Stimulated activated CD4-positive, alpha-beta T cell treated with anti-CD3 and anti-CD28 coated beads, TNF-alpha, amount 100 ng/mL, for 4 hours (primary cell): Measurements from ENCODE around the gene PKNOX1.
"Not testable (repeated sequence)": the region's sequence is repeated elsewhere in the genome, so short reads cannot be mapped to it uniquely, and the experiment has no call there.

Source experiments
- DNase-seq, 3 experiments: peaks; one replicate each; pipeline ENCODE4 v3.0.0-alpha.2; 2020; ENCODE audit warnings: low read depth in 3 of 3

PKNOX1 gene

DNA sequence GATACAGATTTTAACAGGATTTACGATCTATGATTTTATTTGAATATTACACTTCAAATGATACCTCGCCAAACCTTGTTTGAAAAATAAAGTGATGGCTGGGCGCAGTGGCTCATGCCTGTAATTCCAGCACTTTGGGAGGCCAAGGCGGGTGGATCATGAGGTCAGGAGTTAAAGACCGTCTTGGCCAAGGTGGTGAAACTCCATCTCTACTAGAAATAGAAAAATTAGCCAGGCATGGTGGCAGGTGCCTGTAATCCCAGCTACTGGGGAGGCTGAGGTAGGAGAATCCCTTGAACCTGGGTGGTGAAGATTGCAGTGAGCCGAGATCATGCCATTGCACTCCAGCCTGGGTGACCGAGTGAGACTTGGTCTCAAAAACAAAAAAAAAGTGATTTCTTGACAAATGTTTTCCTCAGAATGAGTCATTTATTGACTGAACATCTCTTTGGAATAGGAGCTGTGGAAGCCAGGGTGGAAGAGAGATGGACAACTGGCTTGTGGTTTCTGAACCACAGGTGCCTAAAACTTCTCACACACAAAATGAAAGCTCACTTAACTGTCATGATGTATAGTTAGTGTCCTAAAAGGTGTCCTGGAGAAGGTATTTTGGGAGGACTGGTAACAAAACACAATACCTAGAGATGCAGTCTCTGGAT is 11.9 kb downstream of the PKNOX1 start:
- DNase-seq = no peak

DNA sequence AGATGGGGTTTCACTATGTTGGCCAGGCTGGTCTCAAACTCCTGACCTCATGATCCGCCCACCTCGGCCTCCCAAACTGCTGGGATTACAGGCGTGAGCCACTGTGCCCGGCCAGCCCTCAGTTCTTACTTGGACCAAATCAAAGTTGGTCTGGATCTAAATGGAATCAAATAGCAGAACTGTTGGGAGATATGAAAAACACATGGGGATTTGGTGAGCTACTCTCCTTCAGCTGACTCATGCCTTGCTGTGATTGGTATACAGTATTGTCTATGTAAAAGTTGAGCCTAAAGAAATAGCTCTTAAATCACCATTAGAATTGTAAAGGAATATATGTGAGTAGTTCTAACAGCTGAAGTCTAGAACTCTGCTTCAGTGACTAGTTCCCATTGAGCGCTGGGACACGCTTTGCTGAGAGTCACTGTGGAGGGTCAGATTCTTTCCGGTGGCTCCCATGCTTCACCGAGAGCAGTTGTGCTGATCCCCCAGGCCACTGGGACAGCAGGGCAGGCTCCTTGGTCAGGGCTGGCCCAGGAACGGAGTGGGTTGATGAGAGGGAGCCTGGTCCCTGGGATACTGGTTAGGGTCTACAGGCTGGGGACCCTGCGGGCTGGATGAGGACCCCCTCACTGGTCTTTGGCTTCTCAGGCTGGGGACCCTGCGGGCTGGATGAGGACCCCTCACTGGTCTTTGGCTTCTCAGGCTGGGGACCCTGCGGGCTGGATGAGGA is 14.0 kb downstream of the PKNOX1 start:
- no peak for DNase-seq

DNA sequence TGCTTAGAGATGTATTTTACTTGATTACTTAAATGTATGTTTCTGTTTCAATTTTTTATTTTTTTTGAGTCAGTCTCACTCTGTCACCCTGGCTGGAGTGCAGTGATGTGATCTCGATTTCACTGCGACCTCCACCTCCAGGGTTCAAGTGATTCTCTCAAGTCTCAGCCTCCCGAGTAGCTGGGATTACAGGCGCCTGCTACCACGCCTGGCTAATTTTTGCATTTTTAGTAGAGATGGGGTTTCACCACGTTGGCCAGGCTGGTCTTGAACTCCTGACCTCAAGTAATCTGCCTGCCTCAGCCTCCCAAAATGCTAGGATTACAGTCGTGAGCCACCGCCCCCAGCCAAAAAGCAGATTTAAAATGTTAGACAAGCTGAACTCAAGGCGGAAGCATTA is 15.0 kb downstream of the PKNOX1 start:
- DNase-seq = not testable (repeated sequence)

DNA sequence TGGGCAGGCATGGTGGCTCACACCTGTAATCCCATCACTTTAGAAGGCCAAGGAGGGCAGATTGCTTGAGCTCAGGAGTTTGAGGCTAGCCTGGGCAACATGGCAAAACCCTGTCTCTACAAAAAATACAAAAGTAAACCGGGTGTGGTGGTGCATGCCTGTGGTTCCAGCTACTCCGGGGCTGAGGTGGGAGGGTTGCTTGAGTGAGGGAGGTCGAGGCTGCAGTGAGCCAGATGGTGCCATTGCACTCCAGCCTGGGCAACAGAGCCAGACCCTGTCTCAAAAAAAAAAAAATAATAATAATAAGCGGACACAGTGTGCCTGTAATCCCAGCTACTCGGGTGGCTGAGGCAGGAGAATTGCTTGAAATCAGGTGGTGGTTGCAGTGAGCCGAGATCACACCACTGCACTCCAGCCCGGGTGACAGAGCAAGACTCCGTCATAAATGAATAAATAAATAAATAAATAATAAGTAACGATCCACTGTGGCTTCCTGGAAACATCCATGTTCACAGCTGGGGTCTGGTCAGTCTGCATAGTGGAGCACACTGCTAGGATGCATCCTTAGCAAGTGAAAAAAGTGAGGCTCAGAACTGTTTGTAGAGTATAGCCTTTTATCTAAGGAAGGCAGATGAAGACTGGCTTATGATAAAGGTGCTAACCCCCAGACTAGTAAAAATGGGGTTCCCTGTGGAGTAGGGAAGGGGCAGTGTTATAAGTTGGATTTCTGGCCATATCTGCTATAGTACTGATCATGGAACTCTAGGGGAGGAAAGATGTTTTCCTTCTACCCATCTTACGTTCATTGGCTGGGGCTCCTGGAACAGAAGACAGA is 15.7 kb downstream of the PKNOX1 start:
- DNase-seq = no peak

DNA sequence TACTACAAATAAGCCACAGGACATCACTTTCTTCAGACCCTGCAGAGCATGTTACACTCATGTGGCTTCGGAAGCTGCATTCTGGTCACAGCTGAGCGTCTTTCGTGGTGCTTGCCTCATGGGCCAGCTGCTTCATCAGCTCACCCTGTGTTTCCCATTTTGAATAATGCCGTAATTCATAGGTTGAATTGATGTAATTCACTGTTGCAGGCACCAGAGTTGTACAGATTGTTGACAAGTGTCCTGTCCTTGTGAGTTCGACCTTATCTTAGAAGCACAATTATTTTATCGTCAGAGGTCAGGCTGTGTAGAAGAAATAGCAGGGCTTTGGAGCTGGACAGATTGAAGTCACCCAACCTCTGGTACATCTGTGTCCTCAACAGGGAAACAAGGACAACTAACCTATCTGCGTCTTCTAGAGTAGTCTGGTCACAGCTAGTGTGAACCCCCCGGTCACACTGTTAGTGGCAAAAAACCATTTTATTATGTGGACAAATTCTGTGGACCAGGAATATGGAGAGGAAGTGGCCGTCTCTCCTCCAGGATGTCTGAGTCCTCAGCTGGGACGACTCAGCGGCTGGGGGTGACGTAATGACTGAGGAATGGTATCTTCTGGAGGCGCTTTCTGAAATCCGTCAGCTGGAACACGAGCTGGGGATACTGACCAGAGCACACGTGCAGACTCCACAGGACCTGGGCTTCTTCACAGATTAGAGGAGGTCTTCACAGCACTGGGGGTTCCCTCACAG is 17.8 kb downstream of the PKNOX1 start:
- no peak for DNase-seq

DNA sequence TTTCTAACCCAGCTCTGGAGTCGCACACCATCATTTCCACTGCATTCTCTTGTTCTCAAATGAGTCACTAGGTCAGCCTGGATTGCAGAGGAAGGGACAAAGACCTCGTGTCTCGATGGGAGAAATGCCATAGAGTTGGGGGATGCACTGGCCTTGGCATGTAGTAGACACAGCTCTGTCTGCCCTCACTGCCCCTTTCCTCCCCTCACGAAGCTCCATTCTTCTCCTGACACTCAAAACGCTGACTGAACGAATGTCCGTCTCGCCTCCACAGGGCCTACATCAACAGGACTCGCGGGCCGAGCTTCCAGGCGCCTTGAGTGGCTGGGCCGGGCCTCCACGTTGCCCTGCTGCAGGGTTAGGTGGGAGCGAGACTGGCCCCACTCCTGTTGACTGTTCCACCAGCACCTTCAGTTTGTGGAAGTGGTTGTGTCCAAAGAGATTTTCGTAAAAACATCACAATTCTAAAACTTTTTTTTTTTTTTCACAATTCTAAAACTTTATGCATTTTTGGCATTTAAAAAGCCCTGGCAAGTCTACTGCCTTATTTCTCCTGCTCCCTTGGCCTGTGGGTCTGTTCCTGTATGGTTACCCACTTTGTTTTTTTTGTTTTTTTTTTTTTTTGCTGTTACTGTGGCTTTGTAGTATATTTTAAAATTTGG is 18.8 kb downstream of the PKNOX1 start:
- no peak for DNase-seq

DNA sequence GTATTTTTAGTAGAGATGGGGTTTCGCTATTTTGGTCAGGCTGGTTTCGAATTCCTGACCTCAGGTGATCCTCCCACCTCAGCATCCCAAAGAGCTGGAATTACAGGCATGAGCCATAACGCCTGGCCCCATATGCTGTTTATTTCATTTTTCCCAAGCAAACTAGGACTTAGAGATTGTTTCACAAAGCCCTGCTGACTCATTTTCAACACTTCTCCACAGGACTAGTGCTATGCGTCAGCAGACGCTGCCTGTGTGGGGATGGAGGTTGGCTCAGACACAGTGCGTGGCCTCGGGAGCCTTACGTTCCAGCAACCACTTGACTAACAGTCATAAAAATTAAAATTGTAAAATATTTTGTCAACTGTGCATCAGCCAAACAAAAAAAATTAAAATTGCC is 22.7 kb downstream of the PKNOX1 start:
- no peak for DNase-seq

DNA sequence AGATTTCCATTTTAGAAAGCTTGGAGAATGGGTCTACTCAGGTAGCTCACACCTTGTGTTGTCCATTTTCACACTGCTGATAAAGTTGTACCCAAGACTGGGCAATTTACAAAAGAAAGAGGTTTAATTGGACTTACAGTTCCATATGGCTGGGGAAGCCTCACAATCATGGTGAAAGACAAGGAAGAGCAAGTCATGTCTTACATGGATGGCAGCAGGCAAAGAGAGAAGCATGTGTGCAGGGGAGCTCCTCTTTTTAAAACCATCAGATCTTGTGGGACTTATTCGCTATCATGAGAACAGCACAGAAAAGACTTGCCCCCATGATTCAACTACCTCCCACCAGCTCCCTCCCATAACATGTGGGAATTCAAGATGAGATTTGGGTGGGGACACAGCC is 23.6 kb downstream of the PKNOX1 start:
- DNase-seq = not testable (repeated sequence)

DNA sequence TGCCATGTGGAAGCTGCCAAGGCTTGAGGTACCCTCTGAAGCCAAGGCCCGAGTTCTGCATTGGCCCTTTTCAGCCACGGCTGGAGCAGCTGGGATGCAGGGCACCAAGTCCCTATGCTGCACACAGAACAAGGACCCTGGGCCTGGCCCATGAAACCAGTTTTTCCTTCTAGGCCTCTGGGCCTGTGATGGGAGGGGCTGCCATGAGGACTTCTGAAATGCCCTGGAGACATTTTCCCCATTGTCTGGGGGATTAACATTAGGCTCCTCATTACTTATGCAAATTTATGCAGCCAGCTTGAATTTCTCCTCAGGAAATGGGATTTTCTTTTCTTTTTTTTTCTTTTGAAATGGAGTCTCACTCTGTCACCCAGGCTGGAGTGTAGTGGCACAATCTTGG is 24.8 kb downstream of the PKNOX1 start:
- DNase-seq = not testable (repeated sequence)

DNA sequence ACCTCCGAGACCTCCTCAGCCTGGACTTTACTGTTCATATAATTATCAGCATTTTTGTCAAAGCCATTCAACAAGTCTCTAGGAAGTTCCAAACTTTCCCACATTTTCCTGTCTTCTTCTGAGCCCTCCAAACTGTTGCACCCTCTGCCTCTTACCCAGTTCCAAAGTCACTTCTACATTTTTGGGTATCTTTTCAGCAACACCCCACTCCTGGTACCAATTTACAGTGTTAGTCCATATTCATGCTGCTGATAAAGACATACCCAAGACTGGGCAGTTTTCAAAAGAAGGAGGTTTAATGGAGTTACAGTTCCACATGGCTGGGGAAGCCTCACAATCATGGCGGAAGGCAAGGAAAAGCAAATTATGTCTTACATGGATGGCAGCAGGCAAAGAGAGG is 25.7 kb downstream of the PKNOX1 start:
- DNase-seq = not testable (repeated sequence)

DNA sequence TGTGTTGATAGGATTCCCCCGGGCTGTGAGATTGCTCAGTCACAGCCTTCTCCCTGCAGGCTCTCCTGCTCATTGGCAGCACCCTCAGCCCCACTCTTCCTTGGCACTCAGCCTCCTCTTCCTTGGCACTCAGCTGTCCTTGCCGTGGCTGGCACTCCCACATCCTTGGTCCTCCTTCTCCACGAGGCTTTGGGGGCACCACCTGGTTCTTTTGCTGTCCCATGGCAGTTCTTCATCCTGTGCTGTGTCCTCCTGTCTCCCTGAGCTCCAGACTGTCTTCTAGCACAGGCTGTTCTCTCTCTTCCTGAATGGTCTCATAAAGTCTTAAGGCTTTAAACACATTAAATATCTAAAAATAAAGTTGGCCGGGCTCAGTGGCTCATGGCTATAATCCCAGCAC is 27.0 kb downstream of the PKNOX1 start:
- DNase-seq = no peak

DNA sequence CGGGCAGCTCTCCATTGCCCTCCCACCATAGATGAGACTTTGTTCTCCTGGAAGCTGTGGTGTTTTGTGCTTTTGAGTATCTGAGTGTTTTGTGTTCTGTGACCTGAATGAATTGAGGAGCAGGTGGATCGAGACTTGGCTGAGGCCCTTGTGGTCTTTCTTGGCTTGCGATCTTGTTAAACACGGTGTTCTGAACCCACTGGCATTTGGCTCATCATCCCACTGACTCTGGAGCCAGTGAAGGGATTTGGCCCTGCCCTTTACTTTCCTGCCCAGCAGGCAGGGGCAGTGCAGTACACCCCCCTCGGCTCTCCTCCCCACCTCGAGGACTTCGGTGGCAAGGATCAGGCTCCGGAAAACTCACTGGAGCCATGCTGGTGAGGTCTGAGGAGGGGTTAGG is 30.6 kb downstream of the PKNOX1 start:
- DNase-seq = no peak

DNA sequence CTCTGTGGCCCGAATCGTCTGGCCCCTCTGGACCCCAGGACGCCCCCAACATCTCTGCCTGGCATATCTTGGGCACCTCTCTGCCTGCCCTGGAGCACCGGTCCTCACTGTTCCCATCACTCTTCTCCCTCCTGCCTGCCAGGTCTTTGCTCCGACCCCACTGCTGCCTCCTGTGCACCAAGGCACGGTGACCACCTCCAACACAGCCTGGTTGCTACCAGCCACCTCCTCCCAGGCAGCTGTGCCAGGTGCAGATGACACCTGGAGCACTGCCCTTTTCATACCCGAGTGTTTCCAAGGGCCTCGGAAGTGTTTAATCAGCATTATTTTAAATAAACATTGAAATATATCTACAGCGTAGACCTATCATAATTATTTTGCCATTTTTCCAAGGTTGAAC is 31.3 kb downstream of the PKNOX1 start:
- DNase-seq = no peak

DNA sequence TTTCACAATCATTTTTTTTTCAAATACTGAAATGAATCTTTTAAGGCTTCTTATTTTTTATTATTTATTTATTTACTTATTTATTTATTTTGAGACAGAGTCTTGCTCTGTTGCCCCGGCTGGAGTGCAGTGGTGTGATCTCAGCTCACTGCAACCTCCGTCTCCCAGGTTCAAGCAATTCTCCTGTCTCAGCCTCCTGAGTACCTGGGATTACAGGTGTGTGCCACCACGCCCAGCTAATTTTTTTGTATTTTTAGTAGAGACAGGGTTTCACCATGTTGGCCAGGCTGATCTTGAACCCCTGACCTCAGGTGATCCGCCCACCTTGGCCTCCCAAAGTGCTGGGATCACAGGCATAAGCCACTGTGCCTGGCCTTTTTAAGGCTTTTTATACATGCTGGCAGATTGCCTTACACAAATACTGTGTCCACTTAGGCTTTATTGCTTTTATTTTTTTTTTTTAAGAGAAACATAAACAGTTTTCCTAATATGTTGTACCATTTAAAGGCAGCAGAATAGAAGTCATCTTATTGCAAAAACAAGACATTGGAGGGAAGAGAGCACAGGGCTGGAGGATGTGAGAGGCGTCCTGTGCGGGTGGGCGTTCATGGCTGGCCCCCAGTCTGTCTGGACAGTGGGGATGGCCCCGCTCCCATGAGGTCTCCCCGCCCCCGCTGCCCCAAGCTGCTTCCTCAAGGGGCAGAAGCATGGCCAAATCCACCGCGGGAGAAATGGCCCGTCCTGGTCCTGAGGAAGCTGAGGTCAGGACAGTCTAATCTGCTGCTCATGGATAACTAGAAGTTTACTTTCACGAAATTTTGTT is 31.9 kb downstream of the PKNOX1 start:
- not testable (repeated sequence) for DNase-seq

DNA sequence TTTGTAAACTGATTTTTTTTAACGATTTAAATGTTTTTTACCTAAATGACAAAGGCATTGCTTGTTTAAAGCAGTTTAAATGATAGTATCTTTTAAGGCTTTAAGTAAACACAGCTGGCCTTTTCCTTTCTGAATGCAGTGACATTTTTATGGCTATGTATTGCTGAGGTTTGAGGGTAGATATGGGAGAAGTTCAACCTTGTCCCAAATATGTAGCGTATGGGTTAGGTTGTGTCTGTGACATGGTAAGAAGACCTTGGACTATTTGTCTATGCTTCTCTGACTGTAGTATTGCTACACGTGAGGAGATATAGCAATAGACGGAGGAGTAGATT is 32.5 kb downstream of the PKNOX1 start:
- DNase-seq = no peak

DNA sequence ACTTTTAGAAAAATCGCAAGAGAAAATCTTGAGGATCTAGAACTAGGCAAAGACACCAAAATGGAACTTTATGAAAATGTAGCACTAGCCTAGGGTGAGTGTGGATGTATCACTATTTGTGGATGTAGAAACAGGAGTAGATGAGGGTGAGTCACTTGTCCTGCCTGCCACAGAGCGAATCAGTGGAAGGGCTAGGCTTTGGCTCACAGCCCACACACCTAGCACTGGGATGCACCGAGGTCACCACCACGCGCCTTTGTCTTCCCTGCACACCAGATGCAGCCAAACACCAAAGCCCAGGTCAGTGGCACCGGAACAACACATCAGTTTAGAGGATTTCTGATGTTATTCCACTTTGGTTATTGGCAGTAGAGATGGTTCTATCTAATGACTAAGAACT is 38.2 kb downstream of the PKNOX1 start:
- DNase-seq = no peak

DNA sequence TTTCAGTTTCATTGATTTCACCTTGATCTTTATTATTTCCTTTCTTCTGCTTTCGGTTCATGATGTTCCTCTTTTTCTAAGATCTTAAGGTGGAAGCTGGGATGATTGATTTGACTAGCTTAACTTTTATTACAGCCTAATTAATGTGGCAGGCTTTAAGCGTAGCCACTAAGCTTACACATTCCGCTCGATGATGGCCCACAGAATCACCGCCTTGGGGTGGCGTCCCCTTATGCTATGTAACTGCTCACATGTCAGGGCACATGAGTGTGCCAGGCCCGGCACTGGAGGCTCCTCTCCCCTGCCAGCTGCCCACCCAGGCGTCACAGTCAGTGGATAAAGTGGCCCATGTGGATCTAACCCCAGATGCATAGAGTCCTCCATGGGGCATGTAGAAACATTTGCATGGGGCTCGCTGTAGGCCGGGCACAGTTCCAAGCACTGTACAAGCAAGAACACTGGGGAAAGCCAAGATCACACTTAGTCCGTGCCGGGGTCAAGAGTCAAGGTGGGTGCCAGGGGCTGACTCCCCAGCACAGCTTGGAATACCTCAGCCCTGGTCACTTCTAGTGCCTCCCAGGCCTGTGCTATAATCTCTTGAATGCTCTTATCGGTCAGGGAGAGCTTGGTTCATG is 41.7 kb downstream of the PKNOX1 start:
- no peak for DNase-seq

DNA sequence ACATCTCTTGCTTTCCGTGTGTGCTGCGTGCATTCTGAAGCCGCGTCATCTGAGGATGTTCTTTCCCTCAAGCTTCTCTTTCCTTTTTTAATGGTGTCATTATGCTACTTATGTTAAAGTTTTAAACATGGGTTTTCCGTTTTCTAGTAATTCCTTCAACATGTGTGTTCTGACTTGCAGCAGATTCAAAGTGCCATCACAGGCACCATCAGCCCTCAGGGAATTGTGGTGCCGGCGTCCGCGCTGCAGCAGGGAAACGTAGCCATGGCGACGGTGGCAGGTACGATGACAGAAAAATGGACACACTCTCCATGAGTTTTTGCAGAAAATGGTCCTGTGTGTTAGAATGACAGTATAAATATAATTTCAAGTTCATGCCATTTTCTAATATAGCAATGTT is 42.4 kb downstream of the PKNOX1 start:
- no peak for DNase-seq

DNA sequence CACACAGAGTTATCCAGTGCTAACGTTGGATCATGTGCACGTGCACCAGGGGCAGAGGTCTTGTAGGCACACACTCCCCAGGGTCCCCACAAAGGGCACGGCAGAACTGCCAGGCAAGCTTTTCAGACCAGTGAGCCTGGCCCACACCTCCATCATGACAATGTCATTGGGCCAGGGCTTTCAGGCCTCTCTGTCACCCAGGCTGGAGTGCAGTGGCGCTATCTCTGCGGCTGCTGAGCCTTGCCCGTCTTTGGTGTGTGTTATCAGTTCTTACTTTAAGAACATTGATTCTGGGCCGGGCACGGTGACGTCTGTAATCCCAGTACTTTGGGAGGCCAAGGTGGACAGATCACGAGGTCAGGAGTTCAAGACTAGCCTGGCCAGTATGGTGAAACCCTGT is 44.2 kb downstream of the PKNOX1 start:
- no peak for DNase-seq

DNA sequence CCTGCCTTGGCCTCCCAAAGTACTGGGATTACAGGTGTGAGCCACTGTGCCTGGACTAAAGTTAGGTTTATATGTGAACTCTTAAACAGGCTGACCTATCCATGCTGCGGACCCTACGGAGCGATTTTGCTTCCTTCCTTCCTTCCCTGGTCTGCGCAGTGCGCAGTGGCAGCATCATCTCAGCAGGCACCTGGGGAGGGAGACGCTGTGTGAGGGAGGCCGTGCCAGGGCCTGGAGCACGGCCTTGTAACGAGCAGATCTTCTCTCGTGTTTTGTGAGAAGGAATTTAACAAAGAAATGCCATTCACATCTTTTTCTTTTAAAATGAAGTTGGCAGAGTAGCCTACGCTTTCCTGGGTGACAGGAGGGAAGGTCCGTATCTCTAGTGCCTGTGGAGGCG is 45.8 kb downstream of the PKNOX1 start:
- no peak for DNase-seq
